Keratinocyte (primary cell): ENCODE results near the gene PRKCH.

Experiments
- CTCF ChIP-seq, 3 experiments: IDR thresholded peaks in 1 of 3; conservative IDR thresholded peaks in 1 of 3; optimal IDR thresholded peaks in 1 of 3; 2 replicates in 2 of 3; 3 replicates in 1 of 3; pipeline versions ENCODE3 to v1.5.1; 2011; ENCODE audit warnings: low read length in 3 of 3, mild to moderate bottlenecking in 3 of 3, moderate library complexity in 2 of 3, control low read depth in 1 of 3, inconsistent platforms in 1 of 3; ENCODE audit not compliant: insufficient read depth in 2 of 3; ENCODE audit errors: extremely low read depth in 1 of 3
- EZH2 ChIP-seq: IDR thresholded peaks from one replicate; pipeline ENCODE4 v1.6.1; 2012; ENCODE audit warnings: inconsistent platforms, mild to moderate bottlenecking, low read length, moderate library complexity

DNA sequence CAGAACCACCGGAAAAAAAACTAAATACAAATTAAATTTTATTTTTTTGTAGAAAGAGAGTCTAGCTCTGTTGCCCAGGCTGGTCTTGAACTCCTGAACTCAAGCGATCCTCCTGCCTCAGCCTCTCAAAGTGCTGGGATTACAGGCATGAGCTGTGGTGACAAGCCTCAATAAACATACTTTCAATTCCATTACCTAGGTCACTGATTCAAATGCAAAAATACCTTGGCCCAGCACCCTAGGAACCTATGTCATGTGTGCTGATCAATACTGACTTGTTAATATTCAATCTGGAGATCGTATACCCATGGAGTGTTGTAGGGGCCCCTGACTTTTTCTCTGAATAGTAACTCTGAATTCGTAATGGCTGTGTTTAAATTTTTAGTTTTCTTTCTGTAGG, 33.2 kb upstream of the PRKCH start:
- TF ChIP-seq CTCF (optimal IDR thresholded peaks at IDR 0.05 in 1 of 3, IDR thresholded peaks at IDR 0.05 in 1 of 3, conservative IDR thresholded peaks at IDR 0.05 in 1 of 3; ENCODE audit: extremely low read depth in 1 of 3, insufficient read depth in 2 of 3, low read length in 3 of 3) (no peak), EZH2 (no peak)
